Activated CD4-positive, alpha-beta T cell treated with anti-CD3 and anti-CD28 coated beads, Interleukin-2, Interleukin-6, amounts not matched to agents 100 ng/mL and 50 ng/mL, durations not matched to agents 16 hours and 8 hours (primary cell): Measurements from ENCODE around the gene ATN1.

ENCODE experiments used
- DNase-seq: peaks from one replicate; pipeline ENCODE4 v3.0.0-alpha.2; 2020

ATN1 gene

DNA sequence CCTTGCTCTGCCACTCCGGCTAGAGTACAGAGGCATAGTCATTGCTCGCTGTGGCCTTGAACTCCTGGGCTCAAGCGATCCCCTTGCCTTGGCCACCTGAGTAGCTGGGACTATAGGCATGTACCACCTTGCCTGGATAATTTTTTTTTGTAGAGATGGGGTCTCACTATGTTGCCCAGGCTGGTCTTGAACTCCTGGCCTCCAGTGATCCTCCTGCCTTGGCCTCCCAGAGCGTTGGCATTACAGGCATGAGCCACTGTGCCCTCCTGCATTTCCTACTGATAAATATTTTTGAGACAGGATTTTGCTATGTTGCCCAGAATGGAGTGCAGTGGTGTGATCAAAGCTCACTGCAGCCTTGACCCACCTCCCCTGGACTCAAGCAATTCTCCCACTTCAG, 52.3 kb downstream of the ATN1 start:
- DNase-seq: no peak

DNA sequence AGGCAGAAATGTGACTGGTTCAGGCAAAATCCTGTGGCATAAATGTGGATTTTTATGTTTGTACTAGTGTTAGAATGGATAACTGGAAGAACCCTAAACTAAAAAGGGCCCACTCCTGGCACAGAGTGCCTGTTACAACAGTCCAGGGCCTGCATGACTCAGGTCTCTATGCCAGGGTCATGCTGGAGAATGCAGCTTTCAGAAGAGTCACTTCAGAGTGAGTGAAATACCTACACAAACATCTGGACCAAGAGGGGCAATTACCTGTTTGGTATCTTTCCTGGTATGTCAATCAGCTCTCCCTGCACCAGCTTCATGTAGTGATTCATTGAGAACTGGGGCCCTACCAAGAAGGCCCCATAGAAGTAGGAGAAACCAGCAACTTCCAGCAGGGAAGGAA, 53.0 kb downstream of the ATN1 start:
- DNase-seq: no peak

DNA sequence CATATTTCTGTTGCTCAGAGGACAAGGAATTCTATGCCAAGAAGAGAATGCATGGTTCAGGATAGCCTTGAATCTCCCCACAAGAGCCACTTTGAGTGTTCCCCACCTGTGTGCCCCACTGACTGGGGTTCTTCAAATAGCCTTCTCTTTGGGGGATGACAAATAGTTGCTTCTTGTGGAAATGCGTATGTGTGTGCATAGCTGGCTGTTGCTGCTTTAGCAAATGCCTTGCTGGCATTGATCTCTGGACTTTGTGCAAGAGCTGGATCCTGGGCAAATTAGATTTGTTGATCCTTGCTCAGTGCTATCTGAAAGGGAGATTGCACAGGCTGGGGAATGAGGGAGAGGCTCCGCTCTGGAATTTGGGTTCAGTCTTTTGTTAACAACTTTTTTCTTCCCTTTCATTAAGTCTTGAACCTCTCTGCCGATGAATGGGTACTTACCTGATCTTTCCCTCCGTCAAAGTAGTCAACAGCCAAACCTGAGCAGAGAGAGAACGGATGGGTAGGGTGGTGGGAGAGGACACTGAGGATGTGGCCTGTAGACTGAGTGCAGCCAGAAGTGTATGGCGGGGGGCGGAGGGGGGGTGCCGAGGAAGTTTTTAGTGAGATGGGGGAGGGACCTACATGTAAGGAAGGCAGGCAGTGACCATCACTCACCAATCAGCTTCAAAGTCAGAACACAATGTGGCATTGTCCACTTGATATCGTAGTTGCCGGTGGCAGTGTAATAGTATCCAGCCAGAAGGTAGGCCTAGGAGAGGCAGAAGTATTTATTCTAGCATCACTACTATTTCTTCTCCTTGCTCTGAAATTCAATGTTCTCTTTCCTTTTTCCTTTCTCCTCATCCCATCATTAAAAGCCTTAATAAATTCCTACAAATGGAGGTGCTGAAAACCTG, 53.6 kb downstream of the ATN1 start:
- DNase-seq: no peak

DNA sequence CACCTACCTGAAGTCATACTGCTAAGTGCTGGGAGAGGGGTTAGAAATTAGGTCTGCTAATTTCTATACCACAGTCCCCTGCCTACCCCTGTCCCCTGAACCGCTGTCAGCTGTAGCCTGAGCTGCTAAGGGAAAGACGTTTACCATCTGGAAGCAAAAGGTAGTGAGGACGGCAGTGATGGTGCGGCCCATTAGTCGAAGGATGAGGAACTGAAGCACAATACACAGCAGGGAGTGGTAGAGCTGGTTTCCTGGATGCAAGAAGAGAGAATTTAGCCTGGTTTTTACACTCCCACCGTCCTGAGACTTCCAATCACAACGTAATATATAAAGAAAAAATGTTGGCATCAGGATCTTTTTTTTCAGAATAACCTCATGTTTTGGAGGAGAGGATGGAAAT, 54.8 kb downstream of the ATN1 start:
- no peak for DNase-seq

DNA sequence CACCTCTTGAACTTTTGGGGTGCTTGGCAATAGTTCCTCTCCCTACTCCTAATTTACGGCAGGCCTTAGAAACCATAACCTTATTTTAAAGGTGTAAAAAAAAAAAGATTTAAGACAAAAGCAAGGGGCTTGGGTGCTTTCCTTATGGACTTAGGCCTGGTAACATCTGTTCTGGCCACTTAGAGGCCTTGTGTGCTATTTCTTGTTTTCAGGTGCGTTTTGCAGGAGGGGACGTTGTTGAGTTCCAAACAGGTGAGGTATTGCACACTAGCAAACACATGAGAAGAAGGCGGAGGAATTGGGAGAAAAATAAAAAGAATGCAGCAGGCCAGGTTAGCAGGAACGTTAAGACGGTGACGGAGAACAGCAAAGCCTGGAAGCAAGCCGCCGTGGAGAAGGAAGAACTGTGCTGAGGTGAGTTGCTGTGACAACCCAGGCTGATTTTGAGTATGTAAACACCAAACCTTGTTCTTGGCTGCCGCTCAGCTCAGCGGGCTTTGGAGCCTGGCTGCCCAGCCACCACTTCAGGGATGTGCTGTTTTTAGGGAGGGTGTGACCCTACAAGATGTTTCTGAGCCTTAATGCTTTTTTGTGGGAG, 60.3 kb downstream of the ATN1 start:
- DNase-seq: no peak
